Neural progenitor cell (in vitro differentiated cells): Measurements from ENCODE around the gene FASLG. TPM values are rescaled to one million over a fixed set of nuclear protein-coding genes. Genes with fewer than 3 reads are reported as not detected.

Experiments used
- DNase-seq: peaks from one replicate; pipeline ENCODE4 v3.0.0-alpha.2; 2016; ENCODE audit warnings: low spot score
- H2AFZ ChIP-seq: fragments of 200-600 bp; sonication (generic); replicated peaks from 2 replicates; pipeline ENCODE4 v1.6.1; 2016; ENCODE audit warnings: antibody characterized with exemption
- H3F3A ChIP-seq: fragments of 200-600 bp; sonication (generic); 2 replicates; pipeline ENCODE4 v1.6.1; 2016; ENCODE audit warnings: antibody characterized with exemption, low read depth
- H3K27ac ChIP-seq: fragments of 200-600 bp; sonication (generic); 2 replicates; pipeline ENCODE4 v1.5.1; 2016; ENCODE audit warnings: mild to moderate bottlenecking
- H3K27me3 ChIP-seq: fragments of 200-600 bp; sonication (generic); 2 replicates; pipeline ENCODE4 v1.6.1; 2016; ENCODE audit warnings: mild to moderate bottlenecking, moderate library complexity
- H3K36me3 ChIP-seq: fragments of 200-600 bp; sonication (generic); 2 replicates; pipeline ENCODE4 v1.5.1; 2016
- H3K4me1 ChIP-seq: fragments of 200-600 bp; sonication (generic); 2 replicates; pipeline ENCODE4 v1.6.1; 2016; ENCODE audit warnings: mixed run types
- H3K4me2 ChIP-seq: fragments of 200-600 bp; sonication (generic); 2 replicates; pipeline ENCODE4 v1.6.1; 2016
- H3K4me3 ChIP-seq: fragments of 200-600 bp; sonication (generic); 2 replicates; pipeline ENCODE4 v1.5.1; 2016
- H3K79me2 ChIP-seq: fragments of 200-600 bp; sonication (generic); 2 replicates; pipeline ENCODE4 v1.6.1; 2016; ENCODE audit warnings: low read depth
- H3K9ac ChIP-seq: fragments of 200-600 bp; sonication (generic); 2 replicates; pipeline ENCODE4 v1.6.1; 2016
- H3K9me3 ChIP-seq: fragments of 200-600 bp; sonication (generic); 2 replicates; pipeline ENCODE4 v1.5.1; 2016; ENCODE audit warnings: low read depth
- H4K20me1 ChIP-seq: fragments of 200-600 bp; sonication (generic); 2 replicates; pipeline ENCODE4 v1.6.1; 2016; ENCODE audit warnings: low read depth
- H3K27ac Mint-ChIP-seq: 3 replicates; pipeline ENCODE4 v1.8.0; 2021; ENCODE audit warnings: mixed read lengths
- H3K27me3 Mint-ChIP-seq: 2 replicates; pipeline ENCODE4 v1.8.0; 2022; ENCODE audit warnings: low read depth, mild to moderate bottlenecking, inconsistent platforms, moderate library complexity, mixed read lengths; ENCODE audit not compliant: insufficient read depth
- H3K36me3 Mint-ChIP-seq: 3 replicates; pipeline ENCODE4 v1.8.0; 2021; ENCODE audit warnings: mixed read lengths
- H3K4me1 Mint-ChIP-seq: 3 replicates; pipeline ENCODE4 v1.8.0; 2021; ENCODE audit warnings: mixed read lengths
- H3K4me3 Mint-ChIP-seq: 3 replicates; pipeline ENCODE4 v1.8.0; 2021; ENCODE audit warnings: mild to moderate bottlenecking, moderate library complexity, mixed read lengths
- H3K9me3 Mint-ChIP-seq: 3 replicates; pipeline ENCODE4 v1.8.0; 2020; ENCODE audit warnings: mixed read lengths
- EZH2 ChIP-seq: fragments of 200-600 bp; sonication (generic); IDR thresholded peaks from 2 replicates; pipeline ENCODE4 v1.6.1; 2017; ENCODE audit warnings: antibody characterized with exemption, mild to moderate bottlenecking, moderate library complexity
- EZH2phosphoT487 ChIP-seq: fragments of 200-600 bp; sonication (generic); IDR thresholded peaks from 2 replicates; pipeline ENCODE4 v1.6.1; 2017; ENCODE audit warnings: antibody characterized with exemption
- total RNA-seq: library from RNA; depleted of rRNA; stranded (reverse); fragments of >200 nt; gene quantifications from 2 replicates; pipeline ENCODE4 v1.2.3, GENCODE V29; 2015; ENCODE audit warnings: low replicate concordance
- TF ChIP-seq, protein P1 (sequence below): fragments of 200-600 bp; sonication (generic); IDR thresholded peaks from 2 replicates; pipeline ENCODE4 v1.5.1; 2017; ENCODE audit warnings: antibody characterized with exemption, mild to moderate bottlenecking

The FASLG gene
- total RNA-seq, 1 donor from 2014 or later = not detected

DNA sequence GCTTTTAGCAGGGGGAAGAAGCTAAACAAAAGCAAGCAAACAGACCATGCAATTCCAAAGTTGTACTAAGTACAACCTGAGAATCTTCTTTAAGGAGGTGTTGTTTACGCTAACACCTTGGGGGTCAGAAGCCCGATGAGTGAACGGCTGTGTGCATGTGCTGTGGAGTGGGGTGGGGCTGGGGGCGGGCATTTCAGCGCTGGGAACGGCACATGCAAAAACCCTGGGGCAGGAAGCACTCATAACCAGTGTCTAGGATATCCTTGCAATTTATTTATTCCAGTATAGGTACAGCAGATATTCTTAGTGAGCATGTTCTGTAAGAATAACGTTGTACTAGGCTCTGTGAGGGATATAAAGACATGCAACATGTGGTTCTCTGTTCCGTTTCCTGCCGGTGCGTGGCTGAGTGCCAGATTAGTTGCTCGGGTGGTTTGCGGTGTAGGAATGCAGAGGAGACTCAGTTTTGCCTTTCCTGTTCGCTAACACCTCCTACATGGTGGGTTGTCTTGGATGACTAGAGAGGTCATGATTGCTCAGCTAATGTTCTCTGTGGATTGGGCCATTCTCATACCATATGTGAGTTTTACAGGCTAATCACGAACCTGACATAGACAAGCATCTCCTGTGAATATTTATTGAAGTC, 3.7 kb downstream of the FASLG start:
- no peak overlapping the region for H3K9ac ChIP-seq
- no peak overlapping the region for H2AFZ ChIP-seq
- no peak overlapping the region for H3K27ac ChIP-seq
- H4K20me1 ChIP-seq = no peaks in the 10 kb centered on the region
- H3K79me2 ChIP-seq = no peaks in the 10 kb centered on the region
- H3F3A ChIP-seq = no peaks in the 10 kb centered on the region
- no peak overlapping the region for H3K27ac Mint-ChIP-seq
- no peak overlapping the region for H3K4me3 ChIP-seq
- no peak overlapping the region for H3K4me3 Mint-ChIP-seq
- H3K9me3 ChIP-seq = no peaks in the 10 kb centered on the region
- H3K27me3 Mint-ChIP-seq = no peaks in the 10 kb centered on the region
- no peak for DNase-seq
- no peaks in the 10 kb centered on the region for H3K36me3 ChIP-seq
- H3K36me3 Mint-ChIP-seq = no peaks in the 10 kb centered on the region
- no peaks in the 10 kb centered on the region for H3K27me3 ChIP-seq
- no peak for TF ChIP-seq EZH2
- H3K9me3 Mint-ChIP-seq = no peaks in the 10 kb centered on the region
- H3K4me1 ChIP-seq = no peaks in the 10 kb centered on the region
- peaks cover 2% of the 10 kb centered on the region for H3K4me1 Mint-ChIP-seq
- H3K4me2 ChIP-seq = no peak overlapping the region

DNA sequence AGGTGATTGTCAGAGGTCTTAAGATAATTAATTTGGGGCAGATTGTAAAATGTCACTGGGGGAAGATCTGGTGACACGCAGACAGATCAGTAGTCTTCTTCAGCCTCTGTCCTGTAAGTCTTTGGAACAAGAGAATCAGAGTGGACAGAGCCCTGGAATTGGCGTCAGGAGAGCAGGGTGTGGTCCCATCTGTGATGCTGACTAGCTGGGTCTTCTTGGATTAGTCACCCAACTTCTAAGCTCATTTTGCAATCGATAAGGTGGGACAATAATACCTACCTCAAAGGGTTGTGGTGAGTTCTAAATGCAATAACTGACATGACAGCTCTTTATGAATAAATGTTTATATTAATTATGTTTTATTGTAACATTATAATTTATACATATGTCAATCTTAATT, 4.8 kb downstream of the FASLG start:
- H3F3A ChIP-seq = no peaks in the 10 kb centered on the region
- no peak for DNase-seq
- H3K9me3 ChIP-seq = no peaks in the 10 kb centered on the region
- no peaks in the 10 kb centered on the region for H3K4me1 ChIP-seq
- no peak overlapping the region for H3K27ac ChIP-seq
- no peak overlapping the region for H3K4me3 ChIP-seq
- no peaks in the 10 kb centered on the region for H3K27me3 Mint-ChIP-seq
- no peak for TF ChIP-seq EZH2phosphoT487
- TF ChIP-seq, protein P1, sequence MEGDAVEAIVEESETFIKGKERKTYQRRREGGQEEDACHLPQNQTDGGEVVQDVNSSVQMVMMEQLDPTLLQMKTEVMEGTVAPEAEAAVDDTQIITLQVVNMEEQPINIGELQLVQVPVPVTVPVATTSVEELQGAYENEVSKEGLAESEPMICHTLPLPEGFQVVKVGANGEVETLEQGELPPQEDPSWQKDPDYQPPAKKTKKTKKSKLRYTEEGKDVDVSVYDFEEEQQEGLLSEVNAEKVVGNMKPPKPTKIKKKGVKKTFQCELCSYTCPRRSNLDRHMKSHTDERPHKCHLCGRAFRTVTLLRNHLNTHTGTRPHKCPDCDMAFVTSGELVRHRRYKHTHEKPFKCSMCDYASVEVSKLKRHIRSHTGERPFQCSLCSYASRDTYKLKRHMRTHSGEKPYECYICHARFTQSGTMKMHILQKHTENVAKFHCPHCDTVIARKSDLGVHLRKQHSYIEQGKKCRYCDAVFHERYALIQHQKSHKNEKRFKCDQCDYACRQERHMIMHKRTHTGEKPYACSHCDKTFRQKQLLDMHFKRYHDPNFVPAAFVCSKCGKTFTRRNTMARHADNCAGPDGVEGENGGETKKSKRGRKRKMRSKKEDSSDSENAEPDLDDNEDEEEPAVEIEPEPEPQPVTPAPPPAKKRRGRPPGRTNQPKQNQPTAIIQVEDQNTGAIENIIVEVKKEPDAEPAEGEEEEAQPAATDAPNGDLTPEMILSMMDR = no peak
- no peak for TF ChIP-seq EZH2
- no peak overlapping the region for H3K27ac Mint-ChIP-seq
- H3K4me3 Mint-ChIP-seq = no peak overlapping the region
- no peaks in the 10 kb centered on the region for H4K20me1 ChIP-seq
- H3K9me3 Mint-ChIP-seq = no peaks in the 10 kb centered on the region
- H3K9ac ChIP-seq = no peak overlapping the region
- no peak overlapping the region for H2AFZ ChIP-seq
- no peaks in the 10 kb centered on the region for H3K36me3 ChIP-seq
- peaks cover 2% of the 10 kb centered on the region for H3K4me1 Mint-ChIP-seq
- H3K79me2 ChIP-seq = no peaks in the 10 kb centered on the region
- H3K36me3 Mint-ChIP-seq = no peaks in the 10 kb centered on the region
- H3K27me3 ChIP-seq = no peaks in the 10 kb centered on the region
- no peak overlapping the region for H3K4me2 ChIP-seq

DNA sequence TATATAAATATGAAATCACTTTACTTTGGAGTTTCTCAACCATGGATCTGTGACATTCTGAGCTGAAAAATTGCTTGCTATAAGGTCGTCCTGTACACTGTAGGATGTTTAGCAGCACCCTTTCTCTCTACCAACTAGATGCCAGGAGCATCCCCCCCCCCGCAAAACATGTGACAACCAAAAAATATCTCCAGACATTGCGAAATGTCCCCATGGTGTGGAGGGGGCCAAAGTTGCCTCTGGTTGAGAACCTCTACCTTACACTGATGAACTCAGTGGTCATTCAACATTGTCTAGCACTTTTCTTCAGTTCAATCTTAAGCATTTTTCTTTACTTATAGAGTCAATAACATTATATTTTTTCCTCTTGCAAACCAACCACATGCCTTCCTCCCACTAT, 9.2 kb downstream of the FASLG start:
- Histone ChIP-seq H4K20me1 (no peaks in the 10 kb centered on the region), H3K4me2 (no peak overlapping the region), H3F3A (no peaks in the 10 kb centered on the region), H3K9ac (no peak overlapping the region), H3K27me3 (no peaks in the 10 kb centered on the region), H3K36me3 (no peaks in the 10 kb centered on the region), H3K4me1 (no peaks in the 10 kb centered on the region), H3K79me2 (no peaks in the 10 kb centered on the region), H3K4me3 (no peak overlapping the region), H2AFZ (no peak overlapping the region), H3K9me3 (no peaks in the 10 kb centered on the region), H3K27ac (no peak overlapping the region)
- Mint-ChIP-seq H3K36me3 (no peaks in the 10 kb centered on the region), H3K27me3 (no peaks in the 10 kb centered on the region), H3K27ac (no peak overlapping the region), H3K9me3 (no peaks in the 10 kb centered on the region), H3K4me1 (no peaks in the 10 kb centered on the region), H3K4me3 (no peak overlapping the region)
- TF ChIP-seq EZH2phosphoT487 (no peak), EZH2 (no peak)
- TF ChIP-seq, protein P1 = no peak
- DNase-seq = no peak

DNA sequence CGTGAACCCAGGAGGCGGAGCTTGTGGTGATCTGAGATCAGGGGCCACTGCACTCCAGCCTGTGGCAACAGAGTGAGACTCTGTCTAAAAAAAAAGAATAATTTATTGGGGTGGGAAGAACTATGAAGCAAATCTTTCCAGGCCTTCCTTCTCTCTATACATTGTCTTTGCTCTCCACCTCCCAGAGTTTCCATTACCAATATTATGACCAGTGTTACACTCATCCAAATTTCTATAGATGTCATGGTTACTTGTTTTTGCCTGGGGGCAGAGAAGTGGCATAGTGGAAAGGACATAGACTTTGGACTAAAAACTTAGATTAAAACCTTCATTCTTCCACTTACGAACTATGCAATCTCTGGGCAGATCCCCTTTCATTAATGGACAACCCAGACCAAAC, 10.1 kb downstream of the FASLG start:
- Mint-ChIP-seq H3K27ac (no peak overlapping the region), H3K4me1 (no peaks in the 10 kb centered on the region), H3K36me3 (no peaks in the 10 kb centered on the region), H3K4me3 (no peak overlapping the region), H3K27me3 (no peaks in the 10 kb centered on the region), H3K9me3 (no peaks in the 10 kb centered on the region)
- Histone ChIP-seq H3K4me1 (no peaks in the 10 kb centered on the region), H2AFZ (no peak overlapping the region), H3K4me3 (no peak overlapping the region), H3K27ac (no peak overlapping the region), H3K4me2 (no peak overlapping the region), H3K9me3 (no peaks in the 10 kb centered on the region), H3K27me3 (no peaks in the 10 kb centered on the region), H3K36me3 (no peaks in the 10 kb centered on the region), H3K9ac (no peak overlapping the region), H3F3A (no peaks in the 10 kb centered on the region), H4K20me1 (no peaks in the 10 kb centered on the region), H3K79me2 (no peaks in the 10 kb centered on the region)
- no peak for DNase-seq
- TF ChIP-seq, protein P1 = no peak
- no peak for TF ChIP-seq EZH2phosphoT487
- no peak for TF ChIP-seq EZH2
